Measurements from ENCODE around the gene NSMCE1. TPM values are rescaled to one million over a fixed set of nuclear protein-coding genes. Genes with fewer than 3 reads are reported as not detected.

The NSMCE1 gene
- total and polyA plus RNA-seq, 2 of the 4 experiments (the other 2 are of a cell fraction), result 47.5 to 120 TPM

GRCh38 chr16:27290562-27290961, 22.0 kb upstream of the NSMCE1 start:
- H4K5ac ChIP-seq (ENCODE audit: low read depth, low read length), result no peak overlapping the region
- no peak overlapping the region for H3K4me3 ChIP-seq (ENCODE audit: insufficient read depth, low read depth, low read length)
- no peak overlapping the region for H3K27ac ChIP-seq (ENCODE audit: insufficient read depth, low read length)
- H2BK20ac ChIP-seq (ENCODE audit: low read depth, low read length), result no peak overlapping the region; the same call in 1 of the 2 replicates
- no peak overlapping the region for H3K4me2 ChIP-seq (ENCODE audit: low read depth, low read length)
- H4K20me1 ChIP-seq (ENCODE audit: insufficient read depth, low read length), result no peaks in the 10 kb centered on the region
- TF ChIP-seq CHD1 (IDR thresholded peaks at IDR 0.05; ENCODE audit: low read depth, low read length), result no peak
- no peak for TF ChIP-seq RAD21 (IDR thresholded peaks at IDR 0.05; ENCODE audit: low read length)
- TF ChIP-seq SMC3 (IDR thresholded peaks at IDR 0.05; ENCODE audit: low read depth, low read length), result no peak
- TF ChIP-seq FOS (IDR thresholded peaks at IDR 0.05; ENCODE audit: low read depth, low read length), result no peak
- no peak for TF ChIP-seq MAFK (IDR thresholded peaks at IDR 0.05; ENCODE audit: low read depth, low read length)
- TF ChIP-seq POLR2A (IDR thresholded peaks at IDR 0.05; ENCODE audit: low read depth, low read length), result no peak
- TF ChIP-seq RCOR1 (IDR thresholded peaks at IDR 0.05; ENCODE audit: insufficient replicate concordance, low read length), result no peak
- no peak for TF ChIP-seq CTCF (conservative IDR thresholded peaks at IDR 0.05; ENCODE audit: low read depth, low read length)
- no peak for TF ChIP-seq MAZ (IDR thresholded peaks at IDR 0.05; ENCODE audit: borderline replicate concordance, low read depth, low read length)
- no peak for TF ChIP-seq USF2 (IDR thresholded peaks at IDR 0.05; ENCODE audit: low read depth, low read length)
- no peak for TF ChIP-seq NFE2L2 (IDR thresholded peaks at IDR 0.05; ENCODE audit: low read depth, low read length)
- TF ChIP-seq RFX5 (IDR thresholded peaks at IDR 0.05; ENCODE audit: low read depth, low read length), result no peak
- TF ChIP-seq BHLHE40 (IDR thresholded peaks at IDR 0.05; ENCODE audit: low read depth, low read length), result no peak
- no peak for TF ChIP-seq ELK1 (IDR thresholded peaks at IDR 0.05; ENCODE audit: borderline replicate concordance, low read depth, low read length)
- no peak for TF ChIP-seq MXI1 (IDR thresholded peaks at IDR 0.05; ENCODE audit: borderline replicate concordance, low read depth, low read length)
- TF ChIP-seq CEBPB (IDR thresholded peaks at IDR 0.05; ENCODE audit: low read depth, low read length), result no peak
- no peak overlapping the region; the same call in 1 of the 2 replicates for H4K91ac ChIP-seq (ENCODE audit: insufficient read depth, low read depth, low read length)
- H2BK120ac ChIP-seq (ENCODE audit: low read depth, low read length), result no peak overlapping the region
- no peak overlapping the region for H3K18ac ChIP-seq (ENCODE audit: low read depth, low read length)
- peaks cover 0 to 10% of the 10 kb centered on the region in 2 experiments; a peak in 1 of 4 replicates for H3K79me1 ChIP-seq (ENCODE audit: low read depth in 1 of 2, low read length in 2 of 2)
- dilution Hi-C loops (cut with HindIII; ENCODE audit: low sequenced_read_pairs, unreplicated experiment) (no loop called here), intact Hi-C loops (cut with micrococcal nuclease) (no loop called here), in situ Hi-C loops (cut with MboI; ENCODE audit: low sequenced_read_pairs) (no loop called here)
- H3K56ac ChIP-seq (ENCODE audit: extremely low read depth, insufficient read depth, low read length), result no peak overlapping the region
- ChIA-PET POLR2A (ENCODE audit: unreplicated experiment) (no interaction called here), CTCF (no interaction called here)
- no peaks in the 10 kb centered on the region for H3K27me3 ChIP-seq (ENCODE audit: control insufficient read depth, insufficient read depth, low read length)
- no peak overlapping the region for H2AFZ ChIP-seq (replicated peaks; ENCODE audit: low read length, poor library complexity)
- 0 out of 2 replicates have a peak overlapping the region, but pooled peaks have one; percentile 9 for H2AK5ac ChIP-seq (ENCODE audit: low read depth, low read length)
- ATAC-seq (ENCODE audit: low read depth), result no peak
- H3K36me3 ChIP-seq (ENCODE audit: control insufficient read depth, insufficient read depth, low read length), result no peaks in the 10 kb centered on the region
- H2AK9ac ChIP-seq (replicated peaks; ENCODE audit: low read depth, low read length, poor library complexity), result no peak overlapping the region
- H3K9me1 ChIP-seq (ENCODE audit: insufficient read depth, low read length), result peaks cover 25% of the 10 kb centered on the region
- H3K9ac ChIP-seq (ENCODE audit: low read depth, low read length), result no peak overlapping the region
- no peak overlapping the region for H2BK5ac ChIP-seq (ENCODE audit: low read depth, low read length, poor library complexity, severe bottlenecking)
- peaks cover 13% of the 10 kb centered on the region for H3K4me1 ChIP-seq (ENCODE audit: control insufficient read depth, insufficient read depth, low read length)
- no peak for DNase-seq
- BruUV-seq (replicated peaks), result no TSS peak
- 0 out of 2 replicates have a peak overlapping the region, but pooled peaks have one; percentile 24 for H3K14ac ChIP-seq (replicated peaks; ENCODE audit: low read depth, low read length)
- H4K8ac ChIP-seq (ENCODE audit: low read depth in 2 of 2, low read length in 2 of 2), result no peak overlapping the region
- no peak overlapping the region for H3K4ac ChIP-seq (ENCODE audit: low read depth, low read length)
- no peak overlapping the region for H3K23ac ChIP-seq (ENCODE audit: low read depth, low read length)
- no peak overlapping the region for H2BK15ac ChIP-seq (ENCODE audit: low read depth, low read length)
- no peaks in the 10 kb centered on the region for H3K9me3 ChIP-seq (ENCODE audit: control insufficient read depth, insufficient read depth, low read length)
